Stimulated activated CD4-positive, alpha-beta T cell treated with anti-CD3 and anti-CD28 coated beads, TNF-alpha, amount 100 ng/mL, for 1 hour (primary cell): Measurements from ENCODE around the gene CLIC4.
"Not testable (repeated sequence)": the region's sequence is repeated elsewhere in the genome, so short reads cannot be mapped to it uniquely, and the experiment has no call there.

Experiments used
- DNase-seq, 3 donors: peaks; one replicate each; pipeline ENCODE4 v3.0.0-alpha.2; 2020; ENCODE audit warnings: low read depth in 3 of 3, low spot score in 1 of 3

Gene CLIC4

GRCh38 chr1:24771574-24771973 lies 26.3 kb downstream of the CLIC4 start:
- DNase-seq: no peak

GRCh38 chr1:24773618-24774017 lies 28.4 kb downstream of the CLIC4 start:
- DNase-seq: no peak

GRCh38 chr1:24775348-24775747 lies 30.1 kb downstream of the CLIC4 start:
- no peak for DNase-seq

DNA sequence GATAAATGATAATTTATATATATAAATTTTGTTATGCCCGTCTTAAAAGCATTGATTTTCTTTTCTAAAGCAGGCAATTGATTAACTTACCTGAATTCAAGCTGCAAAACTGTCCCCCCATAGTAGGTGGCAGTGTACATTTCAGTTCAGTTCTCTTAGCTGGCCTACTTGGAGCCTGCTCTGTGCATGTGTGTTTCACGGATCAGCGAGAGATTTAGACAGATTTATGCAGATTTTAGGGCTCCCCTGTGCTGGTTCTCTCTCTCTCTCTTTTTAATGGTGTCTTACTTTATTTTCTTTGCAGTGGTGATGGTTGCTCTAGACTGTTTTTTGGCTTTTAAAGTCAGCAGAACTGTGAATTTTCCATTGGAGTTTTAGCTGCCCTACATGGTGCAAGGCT lies 30.7 kb downstream of the CLIC4 start:
- DNase-seq: no peak

DNA sequence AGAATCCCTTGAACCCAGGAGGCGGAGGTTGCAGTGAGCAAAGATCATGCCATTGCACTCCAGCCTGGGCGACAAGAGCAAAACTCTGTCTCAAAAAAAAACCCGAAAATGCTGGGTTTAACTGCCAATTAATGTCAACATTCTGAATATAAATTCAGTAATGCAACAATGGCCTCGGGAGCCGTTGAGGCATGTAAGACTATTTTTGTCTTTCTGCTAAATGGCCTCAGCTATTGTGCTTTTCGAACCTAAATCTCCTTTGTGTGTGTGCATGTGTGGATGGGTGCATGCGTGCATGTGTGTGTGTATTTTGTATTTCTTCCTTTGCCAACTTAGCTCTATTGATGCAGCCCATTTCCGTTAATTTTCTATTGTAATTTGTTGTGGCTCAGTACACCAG lies 31.6 kb downstream of the CLIC4 start:
- no peak for DNase-seq

DNA sequence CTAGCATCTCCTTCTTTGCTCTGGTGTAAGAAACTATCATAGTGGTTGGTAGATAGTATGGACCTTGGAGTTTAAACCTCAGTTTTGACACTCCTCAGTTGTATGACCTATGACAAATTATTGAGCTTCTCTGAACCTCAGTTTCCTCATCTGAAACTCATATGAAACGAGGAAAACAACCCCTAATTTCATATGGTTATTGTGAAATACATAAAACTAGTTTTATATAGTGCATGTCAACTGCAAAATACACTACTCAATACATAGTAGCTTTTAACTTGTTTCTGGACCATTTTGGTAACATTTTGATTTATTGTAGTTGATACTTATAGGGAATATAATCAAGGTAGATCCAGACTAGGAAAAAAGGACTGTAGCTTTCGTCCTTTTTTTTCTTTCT lies 32.9 kb downstream of the CLIC4 start:
- DNase-seq: no peak

DNA sequence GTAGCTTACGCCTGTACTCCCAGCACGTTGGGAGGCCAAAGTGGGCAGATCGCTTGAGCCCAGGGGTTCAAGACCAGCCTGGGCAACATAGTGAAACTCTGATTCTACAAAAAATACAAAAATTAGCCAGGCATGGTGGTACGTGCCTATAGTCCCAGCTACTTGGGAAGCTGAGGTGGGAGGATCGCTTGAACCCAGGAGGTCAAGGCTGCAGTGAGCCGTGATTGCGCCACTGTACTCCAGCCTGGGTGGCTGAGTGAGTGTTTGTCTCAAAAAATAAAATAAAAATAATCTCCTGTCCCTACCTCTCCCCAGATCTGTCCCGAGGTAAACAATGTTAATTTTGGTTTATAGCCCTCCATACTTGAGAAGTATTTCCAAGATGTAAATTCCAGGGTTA lies 34.0 kb downstream of the CLIC4 start:
- DNase-seq: not testable (repeated sequence)

DNA sequence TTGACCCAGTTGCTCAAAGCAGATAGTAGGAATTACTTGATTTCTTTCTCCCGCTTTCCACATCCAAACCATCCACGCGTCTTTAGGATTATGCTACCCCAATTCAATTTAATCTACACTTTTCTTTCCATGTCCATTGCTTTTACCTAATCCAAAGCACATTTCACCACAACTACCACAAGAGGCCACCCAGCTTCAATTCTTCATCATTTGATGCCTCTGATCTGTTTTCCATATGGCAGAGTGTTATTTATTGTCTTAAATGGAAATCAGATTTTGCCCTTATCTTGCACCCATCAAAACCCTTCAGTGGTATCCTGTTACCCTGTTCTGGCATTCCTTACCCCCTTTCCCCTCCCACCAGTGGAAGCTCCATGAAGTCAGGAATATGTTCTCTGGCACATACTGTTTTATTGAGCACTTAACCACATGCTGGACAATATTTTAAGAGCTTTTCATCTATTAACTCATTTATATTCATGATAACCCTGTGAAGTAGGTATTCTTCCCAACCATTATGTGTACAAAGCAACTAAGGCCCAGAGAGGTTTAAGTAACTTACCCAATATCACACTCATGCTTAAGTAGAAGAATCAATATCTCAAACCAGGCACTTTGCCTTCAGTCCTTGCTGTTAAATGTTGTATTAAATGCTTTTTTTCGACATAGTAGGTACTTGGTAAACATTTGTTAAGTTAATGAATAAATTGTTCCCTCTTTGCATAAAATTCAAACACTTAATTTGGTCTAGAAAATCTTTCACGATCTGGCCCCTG lies 34.6 kb downstream of the CLIC4 start:
- DNase-seq: no peak

GRCh38 chr1:24780626-24781025 lies 35.4 kb downstream of the CLIC4 start:
- DNase-seq: not testable (repeated sequence)

DNA sequence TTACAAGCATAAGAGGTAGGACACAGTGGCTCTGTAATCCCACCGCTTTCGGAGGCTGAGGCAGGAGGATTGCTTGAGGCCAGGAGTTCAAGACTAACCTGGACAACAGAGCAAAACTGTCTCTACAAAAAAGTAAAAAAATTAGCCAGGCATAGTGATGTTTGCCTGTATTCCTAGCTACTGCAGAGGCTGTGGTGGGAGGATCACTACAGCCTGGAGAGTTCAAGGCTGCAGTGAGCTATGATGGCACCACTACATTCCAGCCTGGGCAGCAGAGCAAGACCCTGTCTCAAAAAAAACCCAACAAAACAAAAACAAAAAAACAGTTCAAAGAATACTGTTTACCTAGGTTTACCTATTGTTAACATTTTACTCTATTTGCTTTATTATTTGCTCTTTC lies 37.4 kb downstream of the CLIC4 start:
- no peak for DNase-seq

DNA sequence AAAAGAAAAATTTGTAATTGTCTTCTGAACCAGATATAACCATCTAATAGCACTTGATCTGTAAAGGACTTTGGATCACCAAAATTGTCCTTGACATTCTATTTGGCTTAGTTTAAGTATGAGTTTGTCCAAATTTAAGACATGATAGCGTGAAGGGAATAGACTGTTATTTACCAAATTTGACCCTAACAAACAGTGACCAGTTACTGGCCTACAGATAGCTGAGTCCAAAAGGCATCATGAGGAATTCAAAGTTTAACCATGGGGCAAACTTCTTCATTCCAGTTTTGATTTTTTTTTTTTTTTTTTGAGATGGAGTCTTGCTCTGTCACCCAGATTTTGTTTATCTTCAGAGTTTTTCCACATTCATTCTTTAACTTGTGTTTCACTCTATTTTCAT lies 38.5 kb downstream of the CLIC4 start:
- DNase-seq: no peak

DNA sequence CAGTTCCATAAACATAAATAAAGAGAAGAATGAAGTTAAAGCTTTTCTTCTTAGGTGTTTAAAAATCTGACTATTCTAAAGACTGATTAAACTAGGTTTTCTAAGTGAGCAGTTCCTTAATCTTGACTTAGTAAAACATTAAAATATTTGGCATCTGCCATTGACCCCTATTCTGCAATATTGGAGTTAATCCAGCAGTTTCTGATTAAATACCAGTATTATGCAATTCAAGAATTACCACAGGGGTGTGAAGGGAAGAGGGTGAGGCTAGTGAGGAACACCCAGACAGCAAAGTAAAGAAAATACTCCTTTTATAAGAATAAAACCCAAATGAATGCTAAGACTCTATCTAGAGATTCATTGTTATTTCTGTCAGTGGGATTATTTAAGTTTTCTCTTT lies 40.9 kb downstream of the CLIC4 start:
- DNase-seq: no peak

- no peak for DNase-seq
Observed at GRCh38 chr1:24790490-24790889, 45.2 kb downstream of the CLIC4 start.

- DNase-seq: no peak
Observed at GRCh38 chr1:24793447-24794129, 48.3 kb downstream of the CLIC4 start.

DNA sequence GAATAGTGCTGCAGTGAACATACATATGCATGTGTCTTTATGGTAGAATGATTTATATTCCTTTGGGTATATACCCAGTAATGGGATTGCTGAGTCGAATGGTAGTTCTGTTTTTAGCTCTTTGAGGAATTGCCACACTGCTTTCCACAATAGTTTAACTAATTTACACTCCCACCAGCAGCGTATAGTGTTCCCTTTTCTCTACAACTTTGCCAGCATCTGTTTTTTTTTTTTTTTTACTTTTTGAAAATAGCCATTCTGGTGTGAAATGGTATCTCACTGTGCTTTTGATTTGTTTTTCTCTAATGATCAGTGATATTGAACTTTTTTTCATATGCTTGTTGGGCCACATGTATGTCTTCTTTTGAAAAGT lies 48.9 kb downstream of the CLIC4 start:
- not testable (repeated sequence) for DNase-seq

DNA sequence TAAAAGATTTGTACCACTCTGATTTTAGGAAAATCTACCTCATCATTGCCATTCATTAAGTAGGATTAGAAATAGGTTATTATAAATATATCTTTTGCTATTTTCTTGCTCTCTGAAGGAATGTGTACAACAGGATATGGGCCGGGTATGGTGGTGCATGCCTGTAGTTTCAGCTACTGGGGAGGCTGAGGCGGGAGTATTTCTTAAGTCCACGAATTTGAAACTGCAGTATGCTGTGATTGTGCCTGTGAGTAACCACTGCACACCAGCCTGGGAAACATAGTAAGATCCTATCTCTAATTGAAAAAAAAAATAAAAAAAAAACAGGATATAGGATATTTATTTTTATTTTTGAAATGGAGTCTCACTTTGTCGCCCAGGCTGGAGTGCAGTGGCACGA lies 50.0 kb downstream of the CLIC4 start:
- no peak for DNase-seq

- DNase-seq: no peak
Observed at GRCh38 chr1:24796524-24796923, 51.3 kb downstream of the CLIC4 start.

GRCh38 chr1:24799242-24799641 lies 54.0 kb downstream of the CLIC4 start:
- DNase-seq: not testable (repeated sequence)

DNA sequence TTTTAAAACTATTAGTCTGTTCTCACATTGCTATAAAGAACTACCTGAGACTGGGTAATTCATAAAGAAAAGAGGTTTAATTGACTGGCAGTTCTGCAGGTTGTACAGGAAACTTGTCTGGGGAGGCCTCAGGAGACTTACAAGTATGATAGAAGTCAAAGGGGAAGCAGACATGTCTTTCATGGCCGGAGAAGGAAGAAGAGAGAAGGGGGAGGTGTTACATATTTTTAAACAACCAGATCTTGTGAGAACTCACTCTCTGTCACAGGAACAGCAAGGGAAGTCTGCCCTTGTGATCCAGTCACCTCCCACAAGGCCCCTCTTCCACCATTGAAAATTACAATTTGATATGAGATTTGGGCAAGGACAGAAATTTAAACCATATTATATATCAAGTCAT lies 55.9 kb downstream of the CLIC4 start:
- no peak for DNase-seq

DNA sequence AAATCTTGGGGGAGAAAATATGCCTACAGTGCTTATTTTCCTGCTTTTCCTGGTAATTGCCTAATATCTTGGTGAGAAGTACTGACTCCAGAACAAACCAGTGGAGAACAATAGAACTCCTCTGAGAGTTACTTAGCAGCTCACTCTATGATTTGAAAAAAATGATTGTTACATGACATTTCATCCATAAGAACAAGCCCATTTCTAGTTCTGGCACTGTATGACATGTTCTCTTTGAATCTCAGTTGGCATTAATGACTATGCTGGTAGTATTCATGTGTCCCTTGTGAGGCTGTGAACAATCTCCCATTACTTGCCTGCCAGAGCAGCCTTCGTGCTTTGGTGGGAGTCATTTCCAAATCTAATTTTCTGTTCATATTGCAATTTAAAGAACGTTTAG lies 58.0 kb downstream of the CLIC4 start:
- no peak for DNase-seq

DNA sequence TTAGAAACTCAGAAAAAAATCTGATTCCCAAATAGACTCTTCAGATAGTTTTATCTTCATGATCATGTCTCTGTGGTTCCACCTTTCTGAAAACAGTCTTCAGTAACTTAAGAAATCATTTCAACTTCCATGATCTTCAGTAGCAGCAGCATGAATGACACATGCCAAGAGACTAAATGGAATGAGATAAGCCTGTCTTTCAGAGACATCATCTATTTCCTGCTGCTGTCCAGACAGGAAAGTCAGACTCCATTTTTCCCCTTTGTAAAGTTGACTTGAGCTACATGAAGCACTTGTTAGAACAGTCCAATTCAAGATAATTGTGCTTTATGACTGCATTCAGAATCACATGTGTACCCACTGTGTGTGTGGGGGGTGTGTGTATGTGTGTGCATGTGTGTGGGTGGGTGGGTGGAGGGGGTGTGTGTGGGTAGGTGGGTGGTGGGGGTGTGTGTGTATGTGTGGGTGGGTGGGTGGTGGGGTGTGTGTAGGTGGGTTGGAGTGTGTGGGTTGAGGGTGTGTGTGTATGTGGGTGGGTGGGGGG lies 58.8 kb downstream of the CLIC4 start:
- no peak for DNase-seq

DNA sequence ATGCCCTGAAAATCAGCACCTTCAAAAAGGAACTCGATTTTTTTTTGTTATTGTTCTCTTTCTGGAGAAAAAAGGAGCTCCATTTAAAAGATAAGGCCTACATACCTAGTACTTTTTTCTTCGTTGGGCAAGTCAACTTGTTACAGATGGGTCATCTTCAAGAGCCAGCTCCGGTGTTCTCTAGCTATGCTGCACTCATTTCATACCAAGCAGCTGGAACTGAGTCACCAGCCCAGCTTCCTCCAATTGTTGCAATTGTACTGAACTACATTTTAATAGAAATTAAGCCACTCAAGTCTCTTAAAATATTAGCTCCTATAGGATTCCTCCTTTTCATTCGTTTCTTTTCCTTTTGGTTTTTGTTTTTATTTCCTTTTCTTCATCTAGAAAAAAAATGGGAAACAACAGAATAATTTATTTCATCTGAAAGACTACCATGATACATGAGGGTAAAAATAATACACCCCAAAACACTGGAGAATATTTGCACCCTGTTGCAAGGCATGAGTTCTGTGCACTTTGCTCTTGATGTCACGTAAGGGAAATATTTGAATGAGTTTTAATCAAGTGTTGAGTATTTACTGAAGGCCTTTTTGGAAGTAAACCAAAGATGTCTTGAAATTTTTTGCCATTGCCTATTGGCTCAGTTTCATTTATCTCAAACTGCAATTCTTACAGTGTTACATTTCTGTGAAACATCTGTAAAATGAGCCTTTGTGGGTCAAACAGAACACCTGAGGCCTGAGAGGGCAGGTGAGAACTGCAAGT lies 60.5 kb downstream of the CLIC4 start:
- DNase-seq: no peak
